ENCODE results near the gene CLMN. TPM values are rescaled to one million over a fixed set of nuclear protein-coding genes. Genes with fewer than 3 reads are reported as not detected.

The CLMN gene
- total RNA-seq, 2 donors from 2014 or later: 2.6 to 3.5 TPM

- H3K4me1 Mint-ChIP-seq (ENCODE audit: low read depth in 2 of 2): no peaks in the 10 kb centered on the region
- DNase-seq (ENCODE audit: low spot score): no peak
- H3K9me3 Mint-ChIP-seq: no peaks in the 10 kb centered on the region
- H3K27ac Mint-ChIP-seq: no peak overlapping the region
- no peak for ATAC-seq
- H3K4me3 Mint-ChIP-seq: no peak overlapping the region
- H3K27me3 Mint-ChIP-seq: peaks cover 6 to 17% of the 10 kb centered on the region in 2 donors
- no peaks in the 10 kb centered on the region for H3K36me3 Mint-ChIP-seq
Measured at GRCh38 chr14:95335071-95335470, 15.4 kb upstream of the CLMN start.

- no peaks in the 10 kb centered on the region for H3K4me1 Mint-ChIP-seq (ENCODE audit: low read depth in 2 of 2)
- no peaks in the 10 kb centered on the region for H3K36me3 Mint-ChIP-seq
- no peak overlapping the region for H3K4me3 Mint-ChIP-seq
- H3K27me3 Mint-ChIP-seq: peaks cover 13 to 25% of the 10 kb centered on the region in 2 donors
- no peak overlapping the region for H3K27ac Mint-ChIP-seq
- H3K9me3 Mint-ChIP-seq: no peaks in the 10 kb centered on the region
- DNase-seq (ENCODE audit: low spot score) (no peak), ATAC-seq (no peak)
Measured at GRCh38 chr14:95334044-95334443, 14.3 kb upstream of the CLMN start.

- H3K4me3 Mint-ChIP-seq: no peak overlapping the region
- H3K27ac Mint-ChIP-seq: no peak overlapping the region
- DNase-seq (ENCODE audit: low spot score): no peak
Measured at GRCh38 chr14:95332641-95333040, 12.9 kb upstream of the CLMN start.

GRCh38 chr14:95331708-95332408 lies 12.2 kb upstream of the CLMN start:
- H3K9me3 Mint-ChIP-seq: no peaks in the 10 kb centered on the region
- no peak for DNase-seq (ENCODE audit: low spot score)
- H3K27me3 Mint-ChIP-seq: peaks cover 14 to 19% of the 10 kb centered on the region in 2 donors
- no peak overlapping the region for H3K4me3 Mint-ChIP-seq
- H3K27ac Mint-ChIP-seq: no peak overlapping the region
- H3K36me3 Mint-ChIP-seq: no peaks in the 10 kb centered on the region
- no peaks in the 10 kb centered on the region for H3K4me1 Mint-ChIP-seq (ENCODE audit: low read depth in 2 of 2)
- ATAC-seq: no peak

More at GRCh38 chr14:95332641-95333040, 12.9 kb upstream of the CLMN start:
- no peaks in the 10 kb centered on the region for H3K9me3 Mint-ChIP-seq
- H3K27me3 Mint-ChIP-seq: peaks cover 14 to 22% of the 10 kb centered on the region in 2 donors
- no peaks in the 10 kb centered on the region for H3K4me1 Mint-ChIP-seq (ENCODE audit: low read depth in 2 of 2)
- no peak for ATAC-seq
- H3K36me3 Mint-ChIP-seq: no peaks in the 10 kb centered on the region

- Mint-ChIP-seq H3K4me1 (ENCODE audit: low read depth in 2 of 2) (no peaks in the 10 kb centered on the region), H3K27me3 (peaks cover 13 to 14% of the 10 kb centered on the region in 2 donors), H3K9me3 (no peaks in the 10 kb centered on the region), H3K27ac (no peak overlapping the region), H3K36me3 (no peaks in the 10 kb centered on the region), H3K4me3 (no peak overlapping the region)
- ATAC-seq (no peak), DNase-seq (ENCODE audit: low spot score) (no peak)
Measured at GRCh38 chr14:95330591-95331370, 11.1 kb upstream of the CLMN start.

- H3K4me3 Mint-ChIP-seq: no peak overlapping the region
- H3K4me1 Mint-ChIP-seq (ENCODE audit: low read depth in 2 of 2): no peaks in the 10 kb centered on the region
- H3K27me3 Mint-ChIP-seq: peaks cover 15 to 21% of the 10 kb centered on the region in 2 donors
- H3K27ac Mint-ChIP-seq: no peak overlapping the region
- H3K9me3 Mint-ChIP-seq: no peaks in the 10 kb centered on the region
- no peaks in the 10 kb centered on the region for H3K36me3 Mint-ChIP-seq
- DNase-seq (ENCODE audit: low spot score): no peak
- no peak for ATAC-seq
Measured at GRCh38 chr14:95329941-95330340, 10.2 kb upstream of the CLMN start.

GRCh38 chr14:95328729-95329503 lies 9.2 kb upstream of the CLMN start:
- ATAC-seq: no peak
- Mint-ChIP-seq H3K4me1 (ENCODE audit: low read depth in 2 of 2) (no peaks in the 10 kb centered on the region), H3K27me3 (peaks cover 17 to 21% of the 10 kb centered on the region in 2 donors), H3K9me3 (no peaks in the 10 kb centered on the region), H3K4me3 (no peak overlapping the region), H3K36me3 (no peaks in the 10 kb centered on the region), H3K27ac (no peak overlapping the region)
- DNase-seq (ENCODE audit: low spot score): no peak

- no peak for ATAC-seq
- H3K27me3 Mint-ChIP-seq: peaks cover 19 to 24% of the 10 kb centered on the region in 2 donors
- no peaks in the 10 kb centered on the region for H3K9me3 Mint-ChIP-seq
- H3K27ac Mint-ChIP-seq: no peak overlapping the region
- H3K36me3 Mint-ChIP-seq: no peaks in the 10 kb centered on the region
- H3K4me3 Mint-ChIP-seq: no peak overlapping the region
- H3K4me1 Mint-ChIP-seq (ENCODE audit: low read depth in 2 of 2): no peaks in the 10 kb centered on the region
- no peak for DNase-seq (ENCODE audit: low spot score)
Measured at GRCh38 chr14:95327558-95328374, 8.1 kb upstream of the CLMN start.

GRCh38 chr14:95326987-95327386 lies 7.3 kb upstream of the CLMN start:
- no peak for ATAC-seq
- Mint-ChIP-seq H3K27me3 (peaks cover 23 to 32% of the 10 kb centered on the region in 2 donors), H3K36me3 (no peaks in the 10 kb centered on the region), H3K4me1 (ENCODE audit: low read depth in 2 of 2) (no peaks in the 10 kb centered on the region), H3K9me3 (no peaks in the 10 kb centered on the region), H3K4me3 (no peak overlapping the region), H3K27ac (no peak overlapping the region)
- no peak for DNase-seq (ENCODE audit: low spot score)

- Mint-ChIP-seq H3K36me3 (no peaks in the 10 kb centered on the region), H3K27ac (no peak overlapping the region), H3K27me3 (peaks cover 22 to 24% of the 10 kb centered on the region in 2 donors), H3K4me1 (ENCODE audit: low read depth in 2 of 2) (peaks cover 0 to 5% of the 10 kb centered on the region in 2 donors), H3K9me3 (no peaks in the 10 kb centered on the region), H3K4me3 (no peak overlapping the region)
- no peak for DNase-seq (ENCODE audit: low spot score)
- no peak for ATAC-seq
Measured at GRCh38 chr14:95323917-95324316, 4.2 kb upstream of the CLMN start.

- peaks cover 0 to 5% of the 10 kb centered on the region in 2 donors for H3K4me1 Mint-ChIP-seq (ENCODE audit: low read depth in 2 of 2)
- no peak overlapping the region for H3K4me3 Mint-ChIP-seq
- H3K27me3 Mint-ChIP-seq: peaks cover 19 to 25% of the 10 kb centered on the region in 2 donors
- H3K36me3 Mint-ChIP-seq: no peaks in the 10 kb centered on the region
- H3K27ac Mint-ChIP-seq: no peak overlapping the region
- no peak for ATAC-seq
- no peaks in the 10 kb centered on the region for H3K9me3 Mint-ChIP-seq
- no peak for DNase-seq (ENCODE audit: low spot score)
Measured at GRCh38 chr14:95323361-95323760, 3.7 kb upstream of the CLMN start.

- Mint-ChIP-seq H3K4me1 (ENCODE audit: low read depth in 2 of 2) (peaks cover 0 to 7% of the 10 kb centered on the region in 2 donors), H3K27ac (no peak overlapping the region), H3K4me3 (no peak overlapping the region), H3K27me3 (peaks cover 23 to 32% of the 10 kb centered on the region in 2 donors), H3K9me3 (no peaks in the 10 kb centered on the region), H3K36me3 (no peaks in the 10 kb centered on the region)
- DNase-seq (ENCODE audit: low spot score): no peak
- no peak for ATAC-seq
Measured at GRCh38 chr14:95322651-95323050, 2.9 kb upstream of the CLMN start.
